HEK293T (cell line): ENCODE measurements around the gene POU2AF3.

Experiments
- BHLHE40 ChIP-seq: fragments of 450-650 bp; IDR thresholded peaks from 2 replicates; pipeline ENCODE4 v1.6.1; 2016; ENCODE audit warnings: mild to moderate bottlenecking, moderate library complexity, borderline replicate concordance
- ELF4 ChIP-seq: fragments of 450-650 bp; IDR thresholded peaks from 2 replicates; pipeline ENCODE4 v1.6.1; 2017; ENCODE audit warnings: antibody characterized with exemption
- FOXA1 ChIP-seq: fragments of 450-650 bp; IDR thresholded peaks from 2 replicates; pipeline ENCODE4 v1.6.1; 2016; ENCODE audit warnings: mild to moderate bottlenecking
- FOXK2 ChIP-seq: fragments of 450-650 bp; IDR thresholded peaks from 2 replicates; pipeline ENCODE4 v1.6.1; 2016; ENCODE audit warnings: mild to moderate bottlenecking
- FOXM1 ChIP-seq: fragments of 450-650 bp; IDR thresholded peaks from 2 replicates; pipeline ENCODE4 v1.6.1; 2017; ENCODE audit warnings: mild to moderate bottlenecking, borderline replicate concordance
- HDGF ChIP-seq: fragments of 450-650 bp; IDR thresholded peaks from 2 replicates; pipeline ENCODE4 v1.6.1; 2017; ENCODE audit warnings: antibody characterized with exemption, borderline replicate concordance
- NFRKB ChIP-seq: fragments of 450-650 bp; IDR thresholded peaks from 2 replicates; pipeline ENCODE4 v1.6.1; 2016; ENCODE audit warnings: mild to moderate bottlenecking, moderate library complexity
- SP1 ChIP-seq: fragments of 450-650 bp; IDR thresholded peaks from 2 replicates; pipeline ENCODE4 v1.6.1; 2017
- SUZ12 ChIP-seq: fragments of 450-650 bp; IDR thresholded peaks from 2 replicates; pipeline ENCODE4 v1.6.1; 2016; ENCODE audit warnings: mild to moderate bottlenecking
- TARDBP ChIP-seq: fragments of 450-650 bp; IDR thresholded peaks from 2 replicates; pipeline ENCODE4 v1.6.1; 2016
- ZNF384 ChIP-seq: fragments of 450-650 bp; IDR thresholded peaks from 2 replicates; pipeline ENCODE4 v1.6.1; 2016

- TF ChIP-seq BHLHE40: no peak
- TF ChIP-seq FOXK2: no peak
- no peak for TF ChIP-seq NFRKB
- no peak for TF ChIP-seq TARDBP
- no peak for TF ChIP-seq ELF4
- no peak for TF ChIP-seq SP1
- no peak for TF ChIP-seq FOXA1
- TF ChIP-seq HDGF: no peak
- no peak for TF ChIP-seq FOXM1
- no peak for TF ChIP-seq SUZ12
- TF ChIP-seq ZNF384: no peak
These were observed 3.4 kb downstream of the POU2AF3 start for GRCh38 chr11:111301842-111302118.
